ENCODE results near the gene GRM4.

The GRM4 gene

GRCh38 chr6:34098045-34098936, 47.6 kb downstream of the GRM4 start:
- no peak overlapping the region for H3K4me3 ChIP-seq (ENCODE audit: low read depth in 1 of 2, low read length in 2 of 2)
- no peaks in the 10 kb centered on the region for H3K4me1 ChIP-seq (ENCODE audit: control insufficient read depth in 1 of 2, insufficient read depth in 2 of 2, low read length in 2 of 2)
- no peaks in the 10 kb centered on the region for H3K9me3 ChIP-seq (ENCODE audit: control insufficient read depth in 1 of 2, low read length in 2 of 2)
- no peak overlapping the region for H3K9ac ChIP-seq (ENCODE audit: low read depth in 1 of 2, low read length in 2 of 2)
- no peak overlapping the region for H3K27ac ChIP-seq (ENCODE audit: low read depth, low read length)
- no peaks in the 10 kb centered on the region for H3K36me3 ChIP-seq (ENCODE audit: control insufficient read depth in 1 of 2, insufficient read depth in 2 of 2, low read length in 2 of 2)
- peaks cover 0 to 18% of the 10 kb centered on the region in 2 donors for H3K27me3 ChIP-seq (ENCODE audit: control insufficient read depth in 1 of 2, insufficient read depth in 2 of 2, low read length in 2 of 2)

GRCh38 chr6:34096814-34097213, 49.1 kb downstream of the GRM4 start:
- H3K4me1 ChIP-seq (ENCODE audit: control insufficient read depth in 1 of 2, insufficient read depth in 2 of 2, low read length in 2 of 2): no peaks in the 10 kb centered on the region
- H3K27ac ChIP-seq (ENCODE audit: low read depth, low read length): no peak overlapping the region
- no peak overlapping the region for H3K4me3 ChIP-seq (ENCODE audit: low read depth in 1 of 2, low read length in 2 of 2)
- no peaks in the 10 kb centered on the region for H3K36me3 ChIP-seq (ENCODE audit: control insufficient read depth in 1 of 2, insufficient read depth in 2 of 2, low read length in 2 of 2)
- peaks cover 0 to 22% of the 10 kb centered on the region in 2 donors for H3K27me3 ChIP-seq (ENCODE audit: control insufficient read depth in 1 of 2, insufficient read depth in 2 of 2, low read length in 2 of 2)
- H3K9me3 ChIP-seq (ENCODE audit: control insufficient read depth in 1 of 2, low read length in 2 of 2): no peaks in the 10 kb centered on the region
- no peak overlapping the region for H3K9ac ChIP-seq (ENCODE audit: low read depth in 1 of 2, low read length in 2 of 2)

DNA sequence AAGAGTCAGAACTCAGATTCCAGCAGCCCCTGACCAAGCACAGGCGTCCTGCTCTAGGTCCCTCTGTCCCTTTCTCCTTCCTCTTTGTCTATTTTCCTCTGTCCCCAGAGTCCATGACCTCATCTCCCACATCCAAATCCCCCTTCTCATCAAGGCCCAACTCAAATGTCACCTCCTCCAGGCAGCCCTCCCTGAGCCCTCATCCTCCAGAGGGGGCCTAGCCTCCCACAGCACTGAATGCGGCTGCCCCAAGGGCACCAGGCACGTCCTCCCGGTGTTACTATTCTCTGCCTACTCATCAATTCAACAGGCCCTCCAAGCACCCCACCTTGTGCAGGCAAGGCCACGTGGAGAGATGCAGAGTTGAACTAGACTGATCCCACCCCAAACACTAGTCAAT, 49.7 kb downstream of the GRM4 start:
- H3K36me3 ChIP-seq (ENCODE audit: control insufficient read depth in 1 of 2, insufficient read depth in 2 of 2, low read length in 2 of 2): no peaks in the 10 kb centered on the region
- no peak overlapping the region for H3K27ac ChIP-seq (ENCODE audit: low read depth, low read length)
- H3K27me3 ChIP-seq (ENCODE audit: control insufficient read depth in 1 of 2, insufficient read depth in 2 of 2, low read length in 2 of 2): peaks cover 0 to 22% of the 10 kb centered on the region in 2 donors
- H3K4me1 ChIP-seq (ENCODE audit: control insufficient read depth in 1 of 2, insufficient read depth in 2 of 2, low read length in 2 of 2): no peaks in the 10 kb centered on the region
- H3K4me3 ChIP-seq (ENCODE audit: low read depth in 1 of 2, low read length in 2 of 2): no peak overlapping the region
- H3K9ac ChIP-seq (ENCODE audit: low read depth in 1 of 2, low read length in 2 of 2): no peak overlapping the region
- no peaks in the 10 kb centered on the region for H3K9me3 ChIP-seq (ENCODE audit: control insufficient read depth in 1 of 2, low read length in 2 of 2)

DNA sequence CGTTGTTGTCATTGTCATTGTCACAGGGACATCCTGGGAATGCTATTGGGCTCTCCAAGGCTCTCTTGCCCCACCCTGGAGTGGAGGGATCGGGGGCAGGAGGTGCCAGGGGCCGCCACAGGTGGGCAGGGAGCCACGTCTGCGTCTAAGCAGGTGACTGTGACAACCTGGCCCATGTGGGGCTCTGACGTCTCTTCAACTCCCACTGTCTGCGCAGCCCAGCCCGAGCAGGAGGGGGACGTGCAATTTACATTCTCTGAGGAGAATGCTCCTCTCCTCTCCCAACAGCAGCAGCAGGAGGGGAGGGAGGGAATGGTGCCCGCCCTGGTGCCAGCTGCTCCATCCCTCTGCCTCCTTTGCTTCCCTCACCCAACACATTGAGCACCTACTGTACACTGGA, 50.1 kb downstream of the GRM4 start:
- Histone ChIP-seq H3K9me3 (ENCODE audit: control insufficient read depth in 1 of 2, low read length in 2 of 2) (no peaks in the 10 kb centered on the region), H3K27ac (ENCODE audit: low read depth, low read length) (no peak overlapping the region), H3K27me3 (ENCODE audit: control insufficient read depth in 1 of 2, insufficient read depth in 2 of 2, low read length in 2 of 2) (peaks cover 0 to 22% of the 10 kb centered on the region in 2 donors), H3K4me3 (ENCODE audit: low read depth in 1 of 2, low read length in 2 of 2) (no peak overlapping the region), H3K9ac (ENCODE audit: low read depth in 1 of 2, low read length in 2 of 2) (no peak overlapping the region), H3K36me3 (ENCODE audit: control insufficient read depth in 1 of 2, insufficient read depth in 2 of 2, low read length in 2 of 2) (no peaks in the 10 kb centered on the region), H3K4me1 (ENCODE audit: control insufficient read depth in 1 of 2, insufficient read depth in 2 of 2, low read length in 2 of 2) (no peaks in the 10 kb centered on the region)

DNA sequence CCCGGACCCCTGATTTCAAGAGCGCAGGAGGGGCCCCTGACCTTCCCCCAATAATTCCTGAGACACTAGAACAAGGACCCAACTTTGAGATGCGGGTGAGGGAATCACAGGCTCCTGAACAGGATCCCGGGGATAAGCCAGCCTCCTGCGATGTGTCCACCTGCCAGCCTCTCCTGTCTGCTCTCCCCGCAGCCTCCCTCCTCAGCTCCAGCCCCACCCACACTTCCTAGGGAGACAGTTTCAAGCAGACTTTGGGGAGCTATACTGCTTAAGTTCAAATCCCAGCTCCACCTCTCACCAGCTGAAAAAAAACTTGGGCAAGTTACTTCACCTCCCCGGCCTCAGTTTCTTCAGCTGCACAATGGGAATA, 50.8 kb downstream of the GRM4 start:
- Histone ChIP-seq H3K9ac (ENCODE audit: low read depth in 1 of 2, low read length in 2 of 2) (no peak overlapping the region), H3K9me3 (ENCODE audit: control insufficient read depth in 1 of 2, low read length in 2 of 2) (no peaks in the 10 kb centered on the region), H3K27me3 (ENCODE audit: control insufficient read depth in 1 of 2, insufficient read depth in 2 of 2, low read length in 2 of 2) (peaks cover 0 to 22% of the 10 kb centered on the region in 2 donors), H3K4me3 (ENCODE audit: low read depth in 1 of 2, low read length in 2 of 2) (no peak overlapping the region), H3K36me3 (ENCODE audit: control insufficient read depth in 1 of 2, insufficient read depth in 2 of 2, low read length in 2 of 2) (no peaks in the 10 kb centered on the region), H3K27ac (ENCODE audit: low read depth, low read length) (no peak overlapping the region), H3K4me1 (ENCODE audit: control insufficient read depth in 1 of 2, insufficient read depth in 2 of 2, low read length in 2 of 2) (no peaks in the 10 kb centered on the region)

DNA sequence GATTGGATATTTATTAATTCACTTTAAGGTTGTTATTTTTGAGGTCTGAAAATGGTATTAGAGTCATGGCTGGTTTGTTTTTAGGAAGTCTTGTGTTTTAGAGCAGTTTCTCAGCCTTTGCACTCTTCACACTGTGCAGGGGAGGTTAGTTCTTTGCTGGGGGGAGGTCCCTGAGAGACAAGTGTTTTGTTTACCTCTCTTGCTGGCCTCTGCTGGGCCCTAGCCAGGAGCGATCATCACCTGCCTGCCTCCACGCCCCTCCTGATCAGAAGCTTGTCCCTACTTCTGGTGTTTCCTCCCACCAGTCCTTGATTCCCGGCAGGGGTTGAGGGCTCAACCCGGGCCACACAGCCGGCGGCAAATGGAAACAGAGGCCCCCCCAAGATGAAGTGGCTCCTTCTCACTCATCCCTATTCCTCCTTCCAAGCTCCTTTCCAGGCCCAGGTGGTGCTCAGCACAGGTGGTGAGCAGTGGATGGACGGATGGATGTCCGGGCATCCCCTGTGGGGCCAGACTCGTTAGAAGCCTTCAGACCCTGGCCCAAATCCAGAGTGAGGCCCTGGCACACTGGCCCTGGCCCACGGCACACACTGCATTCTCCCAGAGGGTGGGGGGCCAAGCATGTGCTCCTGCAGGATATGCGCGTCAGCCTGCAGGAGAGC, 51.3 kb downstream of the GRM4 start:
- no peaks in the 10 kb centered on the region for H3K36me3 ChIP-seq (ENCODE audit: control insufficient read depth in 1 of 2, insufficient read depth in 2 of 2, low read length in 2 of 2)
- no peak overlapping the region for H3K4me3 ChIP-seq (ENCODE audit: low read depth in 1 of 2, low read length in 2 of 2)
- H3K27ac ChIP-seq (ENCODE audit: low read depth, low read length): no peak overlapping the region
- no peak overlapping the region for H3K9ac ChIP-seq (ENCODE audit: low read depth in 1 of 2, low read length in 2 of 2)
- H3K4me1 ChIP-seq (ENCODE audit: control insufficient read depth in 1 of 2, insufficient read depth in 2 of 2, low read length in 2 of 2): no peaks in the 10 kb centered on the region
- H3K9me3 ChIP-seq (ENCODE audit: control insufficient read depth in 1 of 2, low read length in 2 of 2): no peaks in the 10 kb centered on the region
- peaks cover 0 to 22% of the 10 kb centered on the region in 2 donors for H3K27me3 ChIP-seq (ENCODE audit: control insufficient read depth in 1 of 2, insufficient read depth in 2 of 2, low read length in 2 of 2)

- Histone ChIP-seq H3K4me1 (ENCODE audit: control insufficient read depth in 1 of 2, insufficient read depth in 2 of 2, low read length in 2 of 2) (no peaks in the 10 kb centered on the region), H3K9me3 (ENCODE audit: control insufficient read depth in 1 of 2, low read length in 2 of 2) (no peaks in the 10 kb centered on the region), H3K27ac (ENCODE audit: low read depth, low read length) (no peak overlapping the region), H3K27me3 (ENCODE audit: control insufficient read depth in 1 of 2, insufficient read depth in 2 of 2, low read length in 2 of 2) (peaks cover 0 to 22% of the 10 kb centered on the region in 2 donors), H3K9ac (ENCODE audit: low read depth in 1 of 2, low read length in 2 of 2) (no peak overlapping the region), H3K36me3 (ENCODE audit: control insufficient read depth in 1 of 2, insufficient read depth in 2 of 2, low read length in 2 of 2) (no peaks in the 10 kb centered on the region), H3K4me3 (ENCODE audit: low read depth in 1 of 2, low read length in 2 of 2) (no peak overlapping the region)
Measured at GRCh38 chr6:34093854-34094430, 51.9 kb downstream of the GRM4 start.

GRCh38 chr6:34093206-34093605, 52.7 kb downstream of the GRM4 start:
- no peaks in the 10 kb centered on the region for H3K9me3 ChIP-seq (ENCODE audit: control insufficient read depth in 1 of 2, low read length in 2 of 2)
- peaks cover 0 to 22% of the 10 kb centered on the region in 2 donors for H3K27me3 ChIP-seq (ENCODE audit: control insufficient read depth in 1 of 2, insufficient read depth in 2 of 2, low read length in 2 of 2)
- no peaks in the 10 kb centered on the region for H3K4me1 ChIP-seq (ENCODE audit: control insufficient read depth in 1 of 2, insufficient read depth in 2 of 2, low read length in 2 of 2)
- no peak overlapping the region for H3K4me3 ChIP-seq (ENCODE audit: low read depth in 1 of 2, low read length in 2 of 2)
- H3K9ac ChIP-seq (ENCODE audit: low read depth in 1 of 2, low read length in 2 of 2): no peak overlapping the region
- H3K36me3 ChIP-seq (ENCODE audit: control insufficient read depth in 1 of 2, insufficient read depth in 2 of 2, low read length in 2 of 2): no peaks in the 10 kb centered on the region
- no peak overlapping the region for H3K27ac ChIP-seq (ENCODE audit: low read depth, low read length)

DNA sequence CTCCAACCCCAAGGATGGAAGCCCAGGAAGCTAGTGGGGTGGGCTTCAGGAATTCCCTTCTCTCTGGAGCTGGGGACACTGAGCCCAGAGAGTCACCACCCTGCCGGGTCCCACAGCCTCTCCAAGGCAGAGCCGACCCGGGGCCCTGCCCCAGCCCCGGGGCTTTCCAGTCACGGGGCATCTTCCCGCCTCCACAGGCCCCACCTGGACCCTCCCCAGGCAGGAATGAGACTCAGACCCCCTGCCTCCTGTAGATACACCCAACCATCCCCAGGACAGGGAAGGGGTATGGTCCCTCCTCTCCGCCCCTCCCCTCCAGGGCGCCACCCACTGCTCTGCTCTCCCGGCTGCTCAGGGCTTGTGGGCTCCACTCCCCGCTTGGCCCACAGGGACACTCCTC, 53.3 kb downstream of the GRM4 start:
- Histone ChIP-seq H3K4me3 (ENCODE audit: low read depth in 1 of 2, low read length in 2 of 2) (no peak overlapping the region), H3K4me1 (ENCODE audit: control insufficient read depth in 1 of 2, insufficient read depth in 2 of 2, low read length in 2 of 2) (no peaks in the 10 kb centered on the region), H3K9me3 (ENCODE audit: control insufficient read depth in 1 of 2, low read length in 2 of 2) (no peaks in the 10 kb centered on the region), H3K36me3 (ENCODE audit: control insufficient read depth in 1 of 2, insufficient read depth in 2 of 2, low read length in 2 of 2) (no peaks in the 10 kb centered on the region), H3K27ac (ENCODE audit: low read depth, low read length) (no peak overlapping the region), H3K9ac (ENCODE audit: low read depth in 1 of 2, low read length in 2 of 2) (no peak overlapping the region), H3K27me3 (ENCODE audit: control insufficient read depth in 1 of 2, insufficient read depth in 2 of 2, low read length in 2 of 2) (peaks cover 0 to 22% of the 10 kb centered on the region in 2 donors)

DNA sequence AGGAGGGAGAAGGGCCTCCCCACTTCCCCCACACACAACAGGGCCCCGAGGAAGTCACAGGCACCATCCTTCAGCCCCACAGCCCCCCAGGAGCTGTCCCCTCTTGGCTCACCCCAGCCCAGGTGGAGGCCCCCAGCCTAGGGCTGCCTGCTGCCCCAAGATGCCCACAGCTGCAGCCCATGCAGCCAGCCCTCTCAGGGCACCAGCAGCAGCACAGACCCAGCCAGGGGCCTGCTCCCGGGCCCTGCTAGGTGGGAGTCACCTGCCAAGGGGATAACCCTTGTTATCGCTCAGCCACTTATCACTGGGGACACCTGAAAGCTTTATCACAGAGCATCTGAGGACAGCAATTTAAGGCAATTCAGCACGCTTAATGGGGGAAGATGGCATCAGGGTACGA, 55.0 kb downstream of the GRM4 start:
- no peak overlapping the region for H3K27ac ChIP-seq (ENCODE audit: low read depth, low read length)
- no peak overlapping the region for H3K9ac ChIP-seq (ENCODE audit: low read depth in 1 of 2, low read length in 2 of 2)
- no peaks in the 10 kb centered on the region for H3K4me1 ChIP-seq (ENCODE audit: control insufficient read depth in 1 of 2, insufficient read depth in 2 of 2, low read length in 2 of 2)
- no peaks in the 10 kb centered on the region for H3K9me3 ChIP-seq (ENCODE audit: control insufficient read depth in 1 of 2, low read length in 2 of 2)
- no peaks in the 10 kb centered on the region for H3K36me3 ChIP-seq (ENCODE audit: control insufficient read depth in 1 of 2, insufficient read depth in 2 of 2, low read length in 2 of 2)
- H3K27me3 ChIP-seq (ENCODE audit: control insufficient read depth in 1 of 2, insufficient read depth in 2 of 2, low read length in 2 of 2): peaks cover 0 to 18% of the 10 kb centered on the region in 2 donors
- H3K4me3 ChIP-seq (ENCODE audit: low read depth in 1 of 2, low read length in 2 of 2): no peak overlapping the region
